Fibroblast of pulmonary artery (primary cell): Measurements from ENCODE around the gene TSPAN15.

ENCODE experiments used
- DNase-seq: peaks from one replicate; pipeline ENCODE4 v3.0.0-alpha.2; 2010; ENCODE audit warnings: low read depth
- H3K4me3 ChIP-seq: replicated peaks from 2 replicates; pipeline ENCODE4 v1.5.1; 2011; ENCODE audit warnings: low read depth, mild to moderate bottlenecking, control low read depth, low read length, moderate library complexity
- CTCF ChIP-seq: IDR thresholded peaks from 2 replicates; pipeline ENCODE4 v1.5.1; 2011; ENCODE audit warnings: mild to moderate bottlenecking, control low read depth, low read length, inconsistent platforms; ENCODE audit errors: missing control alignments

The TSPAN15 gene

GRCh38 chr10:69503001-69503895, 52.0 kb downstream of the TSPAN15 start:
- DNase-seq: no peak
- no peak for TF ChIP-seq CTCF
- H3K4me3 ChIP-seq: no peak overlapping the region

GRCh38 chr10:69503896-69504265, 52.6 kb downstream of the TSPAN15 start:
- DNase-seq: no peak
- TF ChIP-seq CTCF: no peak
- H3K4me3 ChIP-seq: no peak overlapping the region

GRCh38 chr10:69504576-69505250, 53.4 kb downstream of the TSPAN15 start:
- H3K4me3 ChIP-seq: no peak overlapping the region

GRCh38 chr10:69505636-69506318, 54.5 kb downstream of the TSPAN15 start:
- no peak for TF ChIP-seq CTCF
- DNase-seq: no peak
- no peak overlapping the region for H3K4me3 ChIP-seq

More at GRCh38 chr10:69504576-69505250, 53.4 kb downstream of the TSPAN15 start:
- TF ChIP-seq CTCF: no peak
- DNase-seq: no peak

GRCh38 chr10:69506487-69506833, 55.2 kb downstream of the TSPAN15 start:
- DNase-seq: no peak
- no peak overlapping the region for H3K4me3 ChIP-seq
- no peak for TF ChIP-seq CTCF

- TF ChIP-seq CTCF: no peak
- DNase-seq: no peak
- no peak overlapping the region for H3K4me3 ChIP-seq
Measured at GRCh38 chr10:69506834-69507713, 55.8 kb downstream of the TSPAN15 start.
